ENCODE results near the gene HOMER2.
"Not testable (repeated sequence)": the region's sequence is repeated elsewhere in the genome, so short reads cannot be mapped to it uniquely, and the experiment has no call there.

Gene HOMER2

DNA sequence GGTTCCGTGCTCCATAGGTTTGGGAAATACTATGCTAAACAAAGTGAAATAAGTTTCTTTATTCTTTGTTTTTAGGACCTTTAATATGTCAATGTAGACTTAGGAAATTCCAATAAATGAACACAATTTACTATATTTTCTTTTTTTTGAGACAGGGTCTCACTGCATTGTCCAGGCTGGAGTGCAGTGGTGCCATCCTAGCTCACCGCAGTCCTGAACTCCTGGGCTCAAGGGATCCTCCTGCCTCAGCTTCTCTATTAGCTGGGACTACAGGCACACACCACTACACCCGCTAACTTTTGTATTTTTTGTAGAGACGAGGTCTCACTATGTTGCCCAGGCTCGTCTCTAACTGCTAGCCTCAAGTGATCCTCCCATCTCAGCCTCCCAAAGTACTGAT lies 12.4 kb upstream of the HOMER2 start:
- no peak for DNase-seq (ENCODE audit: low read depth in 3 of 3)

DNA sequence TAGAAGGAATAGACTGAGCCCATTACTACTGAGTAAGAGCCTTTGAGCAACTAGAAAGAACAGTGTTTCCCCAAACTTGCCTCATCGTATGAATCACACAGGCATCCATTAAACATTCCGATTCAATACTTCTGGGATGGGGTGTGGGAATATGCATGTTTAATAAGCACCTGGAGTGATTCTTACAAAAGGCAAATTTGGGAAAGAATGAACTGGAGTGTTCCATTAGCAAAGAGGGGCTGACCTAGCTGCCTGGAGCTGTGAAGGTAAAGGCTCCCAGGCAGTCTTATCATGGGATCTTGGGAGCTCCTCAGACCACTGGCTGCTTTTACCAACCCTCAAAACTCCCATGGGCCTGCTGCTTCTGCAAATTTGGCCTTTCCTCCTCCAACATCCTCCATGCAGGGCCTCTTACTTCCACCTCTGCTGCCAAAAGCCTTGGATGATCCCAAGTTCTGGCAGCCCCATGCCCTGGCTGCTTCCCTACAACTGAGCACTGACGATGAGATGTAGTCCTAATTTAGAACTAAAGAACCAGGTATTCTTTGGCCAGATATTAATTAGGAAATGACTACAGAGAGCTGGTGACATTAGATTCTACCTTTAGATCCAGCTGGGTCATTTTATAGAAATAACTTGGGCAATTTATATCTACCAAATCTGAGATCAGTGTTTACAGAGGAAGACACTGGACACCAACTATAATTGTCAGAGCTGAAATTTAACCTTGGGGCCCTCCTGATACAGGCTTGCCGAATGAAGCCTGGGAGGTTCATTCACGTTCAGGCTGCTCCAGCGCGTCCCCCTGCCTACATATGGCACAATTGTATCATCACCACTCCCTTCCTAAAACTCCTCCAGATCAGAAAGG lies 11.2 kb upstream of the HOMER2 start:
- no peak for DNase-seq (ENCODE audit: low read depth in 3 of 3)

DNA sequence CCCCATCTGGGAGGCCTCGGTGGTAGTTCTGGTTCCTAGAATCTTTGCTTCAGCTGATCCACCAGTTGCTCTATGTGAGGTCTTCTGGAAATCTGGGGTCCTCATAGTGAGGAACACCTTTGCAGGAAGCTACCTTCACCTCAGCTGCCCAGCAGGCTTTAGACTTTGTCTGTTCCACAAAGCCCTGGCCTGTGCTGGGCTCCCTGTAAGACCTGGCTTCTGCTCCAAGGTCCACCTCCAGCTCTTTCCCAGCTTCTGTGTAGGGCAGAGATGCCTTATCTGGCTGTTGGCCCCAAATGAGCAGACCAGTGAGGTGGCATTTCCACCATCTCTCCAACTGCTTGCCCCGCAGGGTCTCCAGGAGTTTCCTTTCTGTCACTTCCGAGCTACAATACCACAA lies 8.2 kb upstream of the HOMER2 start:
- DNase-seq (ENCODE audit: low read depth in 3 of 3), result no peak

DNA sequence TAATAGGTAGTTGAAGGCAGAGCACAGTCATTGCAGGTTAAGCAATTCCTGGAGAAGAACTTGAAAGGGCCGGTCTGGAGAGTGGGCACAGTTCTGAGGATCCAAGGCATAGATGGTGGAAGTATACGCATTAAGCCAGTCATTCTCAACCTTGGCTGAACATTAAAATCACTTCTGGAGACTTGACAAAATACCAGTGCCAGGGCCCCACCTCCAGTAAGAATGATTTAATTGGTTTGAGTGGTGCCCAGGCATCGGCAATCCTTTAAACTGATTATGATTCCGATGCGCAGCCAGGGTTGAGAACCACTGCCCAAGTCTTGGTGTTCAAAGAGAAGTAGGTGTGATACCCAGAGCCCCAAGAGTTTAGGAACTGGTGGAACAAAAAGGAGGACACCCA lies 6.9 kb upstream of the HOMER2 start:
- no peak for DNase-seq (ENCODE audit: low read depth in 3 of 3)

DNA sequence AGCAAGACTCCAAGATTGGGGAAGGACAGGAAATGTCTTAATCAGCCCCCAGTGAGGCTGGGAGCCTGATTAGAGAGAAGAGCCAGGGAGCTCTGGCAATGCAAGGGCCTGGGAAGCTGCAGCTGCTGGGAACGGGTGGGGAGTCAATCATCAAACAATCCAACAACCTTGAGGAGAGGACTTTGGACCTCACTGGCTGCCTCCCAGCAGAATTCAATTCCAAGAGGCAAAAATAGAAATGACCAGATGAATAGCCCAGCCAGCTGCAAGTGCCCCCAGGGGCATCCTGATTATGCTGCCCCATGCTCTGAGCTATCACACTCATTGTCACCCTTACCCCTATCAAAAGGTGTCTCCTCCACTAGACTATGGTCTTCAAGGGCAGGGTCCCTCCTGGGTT lies 6.1 kb upstream of the HOMER2 start:
- no peak for DNase-seq (ENCODE audit: low read depth in 3 of 3)

DNA sequence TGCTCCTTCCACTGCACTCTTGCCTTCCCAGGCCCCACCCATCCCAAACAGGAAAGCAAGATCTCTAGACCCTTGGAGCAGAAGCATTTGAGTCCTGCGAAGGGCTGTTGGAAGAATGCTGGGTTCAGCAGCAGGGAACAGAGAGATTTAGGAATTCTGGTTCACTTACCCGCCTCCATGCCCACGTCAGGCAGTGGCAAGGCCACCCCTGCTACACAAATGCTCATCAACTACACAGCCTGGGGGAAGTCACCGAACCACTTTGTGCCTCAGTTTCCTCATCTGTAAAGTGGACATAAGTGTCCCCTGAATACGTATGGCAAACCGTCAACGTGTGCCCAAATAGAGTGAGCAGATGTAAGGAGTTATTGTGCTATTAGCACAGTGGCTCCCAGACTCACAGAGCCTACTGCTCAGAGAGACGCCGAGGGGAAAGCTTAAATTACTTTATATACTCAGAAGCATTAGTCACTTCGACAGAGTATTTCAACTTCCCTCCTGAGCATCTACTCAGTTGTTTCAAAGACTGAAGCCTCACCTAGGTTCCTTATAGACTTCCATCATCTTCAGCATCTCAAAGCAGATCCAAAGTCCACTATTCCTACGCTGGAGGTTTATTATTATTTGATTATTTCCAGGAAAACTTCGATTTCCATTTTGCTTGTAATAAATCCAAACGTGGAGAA lies 905 bp downstream of the HOMER2 start:
- no peak for DNase-seq (ENCODE audit: low read depth in 3 of 3)

DNA sequence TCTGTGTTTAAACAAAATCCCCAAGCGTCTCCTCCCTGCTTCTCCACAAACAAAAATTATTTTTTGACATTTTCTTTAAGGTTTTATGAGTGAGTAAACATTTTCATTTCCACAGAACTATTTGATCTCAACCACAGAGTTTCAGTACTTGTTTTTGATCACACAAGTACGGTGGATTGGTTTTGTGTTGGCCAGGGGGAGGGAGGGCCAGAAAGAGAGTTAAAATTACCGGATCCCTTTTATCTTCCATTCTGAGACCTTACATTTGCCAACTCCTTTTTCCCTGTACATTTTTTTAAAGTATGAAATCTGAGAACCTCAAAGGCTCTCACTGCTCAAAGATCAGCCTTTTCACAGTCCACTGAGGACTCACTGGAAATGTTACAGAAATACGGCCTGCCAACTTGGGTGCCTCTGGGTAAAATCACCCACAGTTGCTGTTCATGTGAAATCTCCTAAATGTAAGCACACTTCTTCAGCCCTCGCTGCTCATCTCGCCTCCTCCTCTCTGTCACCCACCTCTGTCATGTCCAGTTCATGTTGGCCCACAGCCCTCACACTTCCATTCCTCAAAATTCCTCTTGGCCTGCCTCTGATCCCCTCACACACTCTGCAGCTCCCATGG lies 1.7 kb downstream of the HOMER2 start:
- DNase-seq (ENCODE audit: low read depth in 3 of 3), result no peak

DNA sequence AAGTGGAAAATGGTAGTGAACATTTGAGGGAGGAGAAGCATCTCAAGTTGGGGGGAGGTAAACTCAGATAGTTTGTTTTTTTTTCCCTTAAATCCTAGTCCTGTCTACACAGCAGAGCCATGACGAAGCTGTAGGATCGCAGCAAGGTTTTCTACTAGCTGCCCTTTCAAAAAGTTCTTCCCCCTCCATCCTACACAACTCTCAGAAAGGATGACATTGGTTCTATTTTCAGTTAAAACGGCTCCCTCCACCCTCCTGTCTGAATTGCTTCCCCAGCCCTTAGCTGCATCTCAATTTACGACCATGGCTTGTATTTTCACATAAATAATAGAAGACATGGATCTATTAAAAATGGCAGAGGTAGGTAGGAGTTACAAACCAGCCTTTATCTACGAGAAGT lies 2.2 kb downstream of the HOMER2 start:
- no peak for DNase-seq (ENCODE audit: low read depth in 3 of 3)

DNA sequence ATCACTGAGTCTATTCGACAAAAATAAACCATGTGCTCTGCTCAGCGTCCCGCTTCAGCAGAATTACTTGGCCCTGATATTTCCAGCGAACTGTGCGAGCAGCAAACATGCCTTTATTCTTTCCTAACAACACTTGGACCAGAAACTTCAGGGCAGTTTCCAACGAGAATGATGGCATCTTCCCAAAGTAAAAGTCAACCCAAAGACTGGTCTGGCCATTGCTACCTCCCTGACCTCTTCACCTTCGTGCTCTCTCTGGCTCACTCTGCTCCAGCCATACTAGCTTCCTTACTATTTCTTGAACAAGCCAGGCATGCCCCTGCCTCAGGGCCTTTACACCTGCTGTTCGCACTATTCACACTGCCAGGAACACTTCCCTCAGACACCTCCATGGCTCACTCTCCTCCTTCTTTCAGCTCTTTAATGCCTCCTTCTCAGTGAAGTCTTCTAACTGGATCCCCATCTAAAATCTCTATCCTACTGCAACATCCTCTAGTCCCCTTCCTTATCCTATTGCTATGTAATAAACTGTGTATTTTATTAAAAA lies 6.3 kb downstream of the HOMER2 start:
- no peak for DNase-seq (ENCODE audit: low read depth in 3 of 3)

DNA sequence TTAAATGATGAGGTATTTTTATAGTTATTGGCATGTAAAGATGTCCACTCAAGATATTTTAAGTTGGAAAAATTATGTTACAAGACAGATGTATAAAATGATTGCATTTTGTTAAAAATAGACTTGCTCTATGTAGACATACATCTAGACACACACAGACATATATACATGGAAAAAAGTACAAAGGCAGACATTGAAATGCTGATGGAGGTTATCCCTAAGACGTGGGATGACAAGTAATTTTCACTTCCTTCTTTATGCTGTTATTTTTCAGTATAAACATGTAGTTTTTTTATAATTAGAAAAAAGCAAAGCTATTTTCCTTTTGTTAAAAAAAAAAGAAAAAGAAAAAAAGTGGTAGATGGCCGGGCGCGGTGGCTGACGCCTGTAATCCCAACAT lies 7.2 kb downstream of the HOMER2 start:
- no peak for DNase-seq (ENCODE audit: low read depth in 3 of 3)

DNA sequence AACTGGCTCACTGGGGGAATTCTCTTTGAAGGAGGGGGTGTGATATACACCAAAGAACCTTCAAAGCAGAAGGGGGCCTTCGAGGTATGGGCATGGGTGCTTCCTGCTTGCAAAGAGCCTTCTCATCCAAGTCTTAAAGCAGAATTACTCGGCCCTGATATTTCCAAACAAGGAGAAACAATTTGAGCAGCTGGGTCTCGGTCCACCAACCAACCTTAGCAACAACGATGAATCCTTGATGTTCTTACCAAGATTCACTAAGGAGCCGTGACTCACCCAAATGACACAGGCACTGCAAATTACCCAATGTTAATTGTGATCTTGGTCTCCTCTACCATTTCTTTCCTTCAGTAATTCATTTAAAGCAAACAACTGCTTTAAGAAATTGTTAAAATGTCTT lies 7.7 kb downstream of the HOMER2 start:
- DNase-seq (ENCODE audit: low read depth in 3 of 3), result no peak

DNA sequence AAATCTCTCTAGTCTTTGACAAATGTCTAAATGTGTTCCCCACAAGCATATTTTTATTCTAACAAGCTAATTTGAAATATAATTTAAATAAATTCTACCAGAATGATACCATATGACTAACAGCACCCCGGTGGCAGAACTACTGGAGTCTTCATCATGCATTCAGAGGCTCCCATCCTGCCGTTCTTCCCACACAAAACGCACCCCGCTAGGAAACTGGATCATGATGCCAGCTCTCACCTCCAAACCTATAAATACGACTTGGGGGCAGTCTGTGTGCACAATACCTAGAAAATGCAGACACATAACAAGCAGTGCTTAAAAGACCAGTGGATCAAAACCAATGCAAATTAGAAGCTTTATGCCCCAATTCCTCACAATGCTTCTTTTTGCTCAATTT lies 8.5 kb downstream of the HOMER2 start:
- DNase-seq (ENCODE audit: low read depth in 3 of 3), result no peak

DNA sequence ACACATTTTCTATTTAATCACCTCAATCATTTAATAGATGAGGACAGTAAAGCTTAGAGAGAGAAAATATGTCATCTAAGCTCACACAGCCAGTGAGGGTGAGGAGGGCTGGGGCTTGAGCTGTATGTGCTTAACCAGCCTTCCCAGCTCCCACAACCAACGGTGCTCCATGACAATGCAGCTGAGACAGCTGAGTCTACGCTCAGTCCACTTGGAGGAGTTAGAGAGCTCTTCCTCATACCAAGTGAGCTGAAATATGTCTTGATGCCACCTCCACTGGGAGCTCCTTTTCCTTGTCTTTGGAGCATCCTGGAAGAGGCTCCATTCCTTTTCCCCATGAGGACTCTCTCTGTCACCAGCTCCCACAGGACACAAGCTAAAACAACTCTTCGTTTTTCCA lies 9.3 kb downstream of the HOMER2 start:
- DNase-seq (ENCODE audit: low read depth in 3 of 3), result no peak

DNA sequence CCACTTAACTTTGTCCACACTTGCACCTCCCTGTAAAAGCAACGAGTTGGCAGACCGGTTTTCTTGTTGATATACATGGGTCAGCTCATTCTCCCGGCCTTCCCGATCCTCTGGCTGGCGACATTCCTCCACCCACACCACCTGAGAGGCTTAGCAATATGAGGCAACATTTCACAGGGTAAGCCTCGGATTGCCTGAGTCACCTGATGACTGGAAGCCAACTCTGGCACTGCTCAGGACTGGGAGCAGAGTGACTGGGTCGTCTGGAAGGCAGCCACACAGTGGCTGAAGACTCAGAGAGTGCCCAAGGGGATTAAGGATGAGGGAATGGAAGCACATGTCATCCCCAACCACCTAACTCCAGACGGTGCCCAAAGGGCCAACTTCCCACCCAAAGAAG lies 9.8 kb downstream of the HOMER2 start:
- DNase-seq (ENCODE audit: low read depth in 3 of 3), result no peak

DNA sequence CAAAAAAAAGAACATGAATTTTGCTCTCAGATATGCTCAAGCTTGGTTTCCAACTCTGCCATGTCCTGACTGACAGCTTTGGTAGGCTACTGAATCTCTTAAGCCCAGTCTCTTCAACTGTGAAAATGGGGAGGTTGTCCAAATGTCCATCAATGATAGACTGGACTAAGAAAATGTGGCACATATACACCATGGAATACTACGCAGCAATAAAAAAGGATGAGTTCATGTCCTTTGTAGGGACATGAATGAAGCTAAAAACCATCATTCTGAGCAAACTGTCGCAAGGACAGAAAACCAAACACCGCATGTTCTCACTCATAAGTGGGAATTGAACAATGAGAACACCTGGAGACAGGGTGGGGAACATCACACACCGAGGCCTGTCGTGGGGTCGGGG lies 12.8 kb downstream of the HOMER2 start:
- not testable (repeated sequence) for DNase-seq (ENCODE audit: low read depth in 3 of 3)

DNA sequence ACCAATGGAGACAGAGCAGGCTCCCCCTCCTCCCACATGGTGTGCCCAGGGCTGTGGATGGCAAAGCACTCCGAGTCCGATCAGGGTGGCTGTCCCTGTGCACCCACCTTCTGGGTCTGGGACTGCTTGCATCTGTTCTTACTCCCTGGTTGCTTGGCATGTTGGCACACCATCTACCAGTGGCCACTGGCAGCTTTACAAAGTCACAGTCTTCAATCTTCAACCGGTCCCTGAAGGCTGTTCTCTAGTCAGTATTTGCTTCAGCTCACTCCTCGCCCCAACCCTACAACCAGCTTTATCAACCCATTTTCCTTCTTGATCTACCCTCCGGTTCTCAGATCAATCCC lies 14.8 kb downstream of the HOMER2 start:
- DNase-seq (ENCODE audit: low read depth in 3 of 3), result no peak

DNA sequence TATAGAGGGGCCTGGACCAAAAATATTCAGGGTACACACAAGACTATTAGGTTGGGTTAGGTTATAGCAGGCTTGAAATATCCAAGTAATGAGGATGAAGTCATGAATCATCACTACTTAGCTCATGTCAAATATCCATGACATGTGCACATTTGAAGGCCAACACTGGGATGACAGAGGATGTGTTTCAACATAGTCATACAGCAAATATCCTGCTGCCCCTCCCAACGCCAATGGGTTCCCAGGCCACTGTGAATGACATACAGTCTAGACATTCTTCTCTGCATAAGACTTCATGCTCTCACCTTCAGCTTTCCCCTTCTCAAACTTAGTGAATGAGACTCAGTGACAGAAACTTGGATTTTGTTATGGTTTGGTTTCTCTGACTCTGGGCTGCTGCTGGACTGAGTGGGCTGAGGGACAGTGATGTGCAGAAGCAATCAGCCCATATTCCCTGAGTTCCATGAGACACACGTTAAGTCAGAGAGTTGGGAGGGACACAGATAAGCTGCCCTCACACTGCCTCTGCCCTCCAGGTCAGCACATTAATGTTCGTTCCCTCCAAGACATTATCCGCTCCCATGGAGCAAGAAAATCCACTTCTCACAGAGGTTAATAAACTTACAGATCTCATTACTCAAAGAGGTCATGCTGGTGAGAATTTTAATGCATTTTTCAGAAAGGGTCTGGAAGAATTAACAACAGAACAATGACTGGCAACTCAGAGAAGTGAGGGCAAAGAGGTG lies 15.4 kb downstream of the HOMER2 start:
- no peak for DNase-seq (ENCODE audit: low read depth in 3 of 3)

DNA sequence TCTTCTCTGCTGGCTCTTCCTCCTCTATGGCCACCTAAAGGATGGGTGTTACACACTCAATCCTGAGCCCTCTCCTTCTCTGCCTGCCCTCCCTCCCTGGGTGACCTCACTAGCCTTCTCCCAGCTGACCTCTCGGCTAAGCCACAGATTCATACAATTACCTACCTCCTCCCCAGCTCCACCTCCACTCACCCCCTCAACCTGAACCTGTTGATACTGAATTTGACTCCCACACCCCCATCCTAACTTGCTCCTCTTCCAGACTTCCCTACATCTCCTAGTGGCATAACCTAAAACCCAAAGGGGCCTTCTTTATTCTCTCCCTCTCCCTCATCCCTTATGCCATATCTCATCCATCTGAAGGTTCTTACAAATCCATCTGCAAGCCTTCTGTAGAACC lies 17.1 kb downstream of the HOMER2 start:
- DNase-seq (ENCODE audit: low read depth in 3 of 3), result no peak

DNA sequence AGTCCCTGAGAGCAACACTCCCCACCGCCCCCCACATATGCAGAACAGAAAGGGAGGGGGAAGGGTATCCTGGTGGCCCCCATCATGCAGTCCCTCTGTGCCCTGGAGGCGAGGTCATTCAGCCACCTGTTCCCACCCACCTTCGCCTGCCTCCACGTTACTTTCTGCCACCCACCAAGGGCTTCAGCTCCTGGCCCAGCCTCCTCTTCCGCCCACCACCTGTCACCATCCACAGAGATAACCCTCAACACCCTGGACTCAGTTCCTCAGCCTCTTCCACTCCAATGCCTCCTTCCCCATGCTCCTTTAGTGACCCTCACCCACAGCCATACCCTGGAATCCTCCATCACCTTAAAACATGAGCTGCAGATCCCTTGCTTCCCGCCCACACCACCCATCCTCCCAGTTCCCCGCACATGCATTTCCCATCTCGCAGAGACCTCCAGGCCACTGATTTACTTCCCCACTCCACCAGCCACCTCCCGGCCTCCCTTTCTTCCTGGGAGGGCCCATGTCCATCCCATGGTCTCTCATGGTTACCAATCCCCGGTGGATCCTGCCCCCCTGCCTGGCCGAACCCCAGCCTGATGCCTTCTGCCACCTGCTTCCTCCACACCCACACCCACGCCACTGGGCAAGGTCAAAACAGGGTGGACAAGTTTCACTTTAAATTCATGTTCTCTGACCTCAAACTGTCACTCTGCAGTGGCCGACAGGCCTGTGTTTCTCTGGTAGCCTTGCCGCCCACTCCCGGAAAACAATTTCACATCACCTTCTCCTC lies 18.2 kb downstream of the HOMER2 start:
- DNase-seq (ENCODE audit: low read depth in 3 of 3), result no peak

DNA sequence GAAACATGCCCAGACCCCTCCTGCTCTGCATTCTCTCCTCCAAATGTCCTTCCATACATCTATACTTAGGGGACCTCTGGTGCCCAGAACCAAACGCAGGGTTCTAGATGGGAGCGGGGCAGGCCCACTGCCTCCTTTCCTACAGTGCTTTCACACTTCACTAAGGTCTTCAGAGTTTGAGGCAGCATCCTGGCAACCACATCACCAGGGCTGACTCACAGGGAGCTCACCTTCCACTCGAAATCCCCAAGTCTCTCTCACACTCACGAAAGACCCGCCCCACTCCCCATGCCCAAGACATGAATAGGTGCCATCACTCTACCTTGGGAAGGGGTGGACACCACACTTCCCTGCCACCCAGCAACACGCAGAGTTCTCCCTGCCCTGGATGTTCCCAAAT lies 18.9 kb downstream of the HOMER2 start:
- DNase-seq (ENCODE audit: low read depth in 3 of 3), result peak in 1 of 3 experiments; percentile 16

DNA sequence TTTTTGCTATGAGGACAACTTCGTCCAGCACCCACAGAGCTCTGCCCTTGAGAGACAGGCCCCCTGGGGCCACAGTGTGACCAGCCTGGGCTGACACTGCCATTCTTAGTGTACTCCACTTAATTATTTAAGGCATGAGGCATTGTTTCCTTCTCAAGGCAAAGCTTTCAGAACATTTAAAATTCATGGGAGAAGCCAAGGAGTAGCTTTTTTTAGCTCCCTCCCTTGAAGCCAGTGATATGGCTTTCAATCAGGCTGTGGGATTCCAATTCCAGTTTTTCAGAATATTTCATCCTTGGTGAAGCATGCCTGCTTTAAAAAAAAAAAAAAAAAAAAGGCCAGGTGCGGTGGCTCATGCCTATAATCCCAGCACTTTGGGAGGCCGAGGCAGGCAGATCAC lies 21.3 kb downstream of the HOMER2 start:
- no peak for DNase-seq (ENCODE audit: low read depth in 3 of 3)

All from stimulated activated CD4-positive, alpha-beta T cell treated with anti-CD3 and anti-CD28 coated beads, TNF-alpha, amount 100 ng/mL, for 24 hours (primary cell).